Suprapubic skin (tissue), 3 donors: ENCODE data around the gene EGLN1.

Source experiments
- POLR2AphosphoS5 ChIP-seq, 3 donors: sonication (generic); formaldehyde crosslinking; IDR thresholded peaks; one replicate each; pipeline ENCODE4 v1.6.1; 2017; ENCODE audit warnings: antibody characterized with exemption in 3 of 3
- TF ChIP-seq, protein P1 (sequence below), 2 donors: fragments of 200-600 bp in 1 of 2; fragments of 450-650 bp in 1 of 2; sonication (generic) in 1 of 2; IDR thresholded peaks; one replicate each; pipeline ENCODE4 v1.5.1; 2016 to 2019; ENCODE audit warnings: antibody characterized with exemption in 2 of 2, mild to moderate bottlenecking in 1 of 2, moderate library complexity in 1 of 2

DNA sequence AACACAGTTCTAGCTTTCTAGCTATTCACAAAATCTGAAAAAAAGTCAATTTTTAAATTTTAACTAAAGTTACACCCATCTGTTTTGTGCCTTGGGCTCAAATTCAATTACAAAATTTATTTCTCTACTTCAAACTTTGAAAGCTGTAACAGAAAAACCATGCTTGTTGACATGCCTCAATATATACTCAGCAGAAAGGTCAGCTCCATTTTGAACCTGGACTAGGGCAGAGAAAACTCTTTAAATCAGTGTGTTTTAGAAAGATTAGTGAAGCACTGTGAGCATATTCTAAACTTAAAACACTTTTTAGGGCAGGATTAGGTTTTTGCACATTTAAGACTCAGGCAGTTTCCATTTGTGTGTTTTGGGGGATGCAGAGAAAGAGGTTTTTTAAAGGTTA, 49.6 kb downstream of the EGLN1 start:
- TF ChIP-seq POLR2AphosphoS5 (IDR thresholded peaks at IDR 0.05) = no peak
- TF ChIP-seq, protein P1, sequence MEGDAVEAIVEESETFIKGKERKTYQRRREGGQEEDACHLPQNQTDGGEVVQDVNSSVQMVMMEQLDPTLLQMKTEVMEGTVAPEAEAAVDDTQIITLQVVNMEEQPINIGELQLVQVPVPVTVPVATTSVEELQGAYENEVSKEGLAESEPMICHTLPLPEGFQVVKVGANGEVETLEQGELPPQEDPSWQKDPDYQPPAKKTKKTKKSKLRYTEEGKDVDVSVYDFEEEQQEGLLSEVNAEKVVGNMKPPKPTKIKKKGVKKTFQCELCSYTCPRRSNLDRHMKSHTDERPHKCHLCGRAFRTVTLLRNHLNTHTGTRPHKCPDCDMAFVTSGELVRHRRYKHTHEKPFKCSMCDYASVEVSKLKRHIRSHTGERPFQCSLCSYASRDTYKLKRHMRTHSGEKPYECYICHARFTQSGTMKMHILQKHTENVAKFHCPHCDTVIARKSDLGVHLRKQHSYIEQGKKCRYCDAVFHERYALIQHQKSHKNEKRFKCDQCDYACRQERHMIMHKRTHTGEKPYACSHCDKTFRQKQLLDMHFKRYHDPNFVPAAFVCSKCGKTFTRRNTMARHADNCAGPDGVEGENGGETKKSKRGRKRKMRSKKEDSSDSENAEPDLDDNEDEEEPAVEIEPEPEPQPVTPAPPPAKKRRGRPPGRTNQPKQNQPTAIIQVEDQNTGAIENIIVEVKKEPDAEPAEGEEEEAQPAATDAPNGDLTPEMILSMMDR (IDR thresholded peaks at IDR 0.05) = no peak
